Measurements from ENCODE around the gene ZNF562. TPM values are rescaled to one million over a fixed set of nuclear protein-coding genes. Genes with fewer than 3 reads are reported as not detected.

ZNF562 gene
- 5.6 to 7.8 TPM (median 6.3 TPM) in 5 replicates for total RNA-seq (2022; extraction: Qiagen RNA extraction)

GRCh38 chr19:9674663-9675357 is at the start of gene ZNF562:
ZNF562 (minus strand) TSS chr19:9675100; CDS start chr19:9660744, 14,356 bp downstream.

DNA sequence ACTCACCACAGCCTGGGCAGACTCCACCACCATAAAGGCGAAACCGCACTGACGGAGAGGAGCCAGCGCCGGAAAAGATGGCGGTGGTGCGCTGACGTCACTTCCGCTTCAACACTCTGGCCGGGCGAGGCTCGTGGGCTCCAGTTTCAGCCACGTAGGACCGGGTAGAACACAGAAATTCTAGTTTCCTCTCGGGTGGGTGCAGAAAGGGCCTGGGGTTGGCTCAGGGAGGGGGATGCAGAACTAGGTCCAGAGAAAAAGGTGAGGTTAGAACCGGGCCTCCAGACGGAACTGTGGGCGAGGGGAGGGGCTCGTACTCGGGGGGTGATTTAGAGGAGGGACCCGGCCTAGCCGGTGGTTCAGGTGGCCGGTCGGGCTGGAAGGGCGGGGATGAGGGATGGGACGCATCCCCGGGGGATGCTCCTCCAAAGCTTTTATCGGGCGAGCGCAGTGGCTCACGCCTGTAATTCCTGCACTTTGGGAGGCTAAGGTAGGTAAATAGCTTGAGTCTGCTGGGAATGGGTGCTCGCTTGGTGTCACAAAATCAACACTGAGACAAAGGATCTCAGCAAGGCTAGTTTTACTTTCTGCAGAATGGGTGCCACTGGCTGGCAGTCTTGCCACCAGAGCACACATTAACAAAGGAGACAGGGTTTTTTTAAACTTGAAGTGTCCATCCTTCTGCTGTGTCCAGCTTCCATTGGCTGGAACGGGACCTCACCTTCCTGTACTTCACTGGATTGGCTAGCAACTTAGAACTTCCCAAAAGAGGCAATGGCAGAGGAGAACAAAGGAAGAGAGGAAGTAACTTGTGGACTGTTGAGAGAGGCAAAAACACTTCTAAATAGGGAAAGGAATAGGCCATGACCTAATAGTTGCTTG is 53.5 kb downstream of the ZNF562 start, which contains the start of gene ZNF561:
ZNF561 (minus strand) TSS at position 77 of the 882 bp plus-strand sequence. CDS start 1,776 bp downstream, outside the sequence.

Other genes starting within 250 kb of the ZNF562 start
- gene ZNF266, start 239.5 kb downstream of the ZNF562 start, total RNA-seq (2022; extraction: Qiagen RNA extraction) = 3.1 to 3.8 TPM (median 3.3 TPM) in 5 replicates
- not detected in 5 replicates for gene ZNF560, start 176.5 kb downstream of the ZNF562 start, total RNA-seq (2022; extraction: Qiagen RNA extraction)
- gene ZNF426, start 136.5 kb downstream of the ZNF562 start, total RNA-seq (2022; extraction: Qiagen RNA extraction) = 0.76 to 1.5 TPM (median 1.2 TPM) in 5 replicates
- 3.7 to 4.7 TPM (median 4.0 TPM) in 5 replicates for gene ZNF121, start 90.6 kb downstream of the ZNF562 start, total RNA-seq (2022; extraction: Qiagen RNA extraction)
- gene ZNF561, start 53.9 kb downstream of the ZNF562 start, total RNA-seq (2022; extraction: Qiagen RNA extraction) = 7.9 to 12.9 TPM (median 9.1 TPM) in 5 replicates
- 0.54 to 0.91 TPM (median 0.84 TPM) in 5 replicates for gene ZNF846, start 93.6 kb upstream of the ZNF562 start, total RNA-seq (2022; extraction: Qiagen RNA extraction)
- gene FBXL12, start 144.0 kb upstream of the ZNF562 start, total RNA-seq (2022; extraction: Qiagen RNA extraction) = 12.9 to 14.1 TPM (median 13.4 TPM) in 5 replicates
- 369 to 496 TPM (median 381 TPM) in 5 replicates for gene UBL5, start 152.8 kb upstream of the ZNF562 start, total RNA-seq (2022; extraction: Qiagen RNA extraction)
- 54.0 to 74.6 TPM (median 72.3 TPM) in 5 replicates for gene PIN1, start 160.2 kb upstream of the ZNF562 start, total RNA-seq (2022; extraction: Qiagen RNA extraction)